Measurements from ENCODE around the gene RASGEF1C.

RASGEF1C gene

DNA sequence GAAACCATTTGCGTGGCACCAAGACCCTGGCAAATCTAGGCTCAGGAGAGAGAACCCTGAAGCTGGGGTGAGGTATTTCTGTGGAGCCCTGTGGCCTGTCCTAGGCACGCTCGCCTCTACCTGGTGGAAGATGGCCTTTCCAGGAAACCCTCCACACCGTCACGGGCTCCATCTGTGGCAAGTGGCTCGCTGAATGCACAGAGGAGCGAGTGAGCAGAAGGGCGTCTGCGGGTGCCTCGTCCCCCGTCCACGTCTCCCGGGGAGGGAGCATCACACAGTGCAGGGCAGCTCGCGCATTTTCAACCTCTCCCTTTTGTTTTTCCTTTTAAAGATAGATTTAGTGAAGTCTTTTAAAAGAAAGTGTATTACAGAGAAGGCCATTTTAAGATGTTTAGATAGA, 25.3 kb upstream of the RASGEF1C start:
- Histone ChIP-seq H4K20me1 (ENCODE audit: insufficient read depth, low read length, poor library complexity, severe bottlenecking) (no peaks in the 10 kb centered on the region), H3F3A (ENCODE audit: low read depth) (no peaks in the 10 kb centered on the region), H3K4me3 (ENCODE audit: low read length, poor library complexity, severe bottlenecking) (no peak overlapping the region), H3K9me2 (replicated peaks; ENCODE audit: low read depth, low read length) (no peaks in the 10 kb centered on the region), H3K36me3 (ENCODE audit: insufficient read depth, low read length) (no peaks in the 10 kb centered on the region), H3K79me2 (ENCODE audit: insufficient read depth, low read length) (no peaks in the 10 kb centered on the region), H3K4me2 (ENCODE audit: low read depth, low read length, poor library complexity, severe bottlenecking) (no peak overlapping the region), H3K9ac (ENCODE audit: low read depth, low read length, poor library complexity, severe bottlenecking) (no peak overlapping the region), H3K4me1 (ENCODE audit: insufficient read depth, low read length, poor library complexity, severe bottlenecking) (no peaks in the 10 kb centered on the region), H2AFZ (ENCODE audit: low read length) (no peak overlapping the region), H3K9me3 (ENCODE audit: insufficient read depth, low read depth, low read length) (no peaks in the 10 kb centered on the region), H3K27me3 (ENCODE audit: insufficient read depth, low read length, poor library complexity, severe bottlenecking) (no peaks in the 10 kb centered on the region)
- TF ChIP-seq EZH2phosphoT487 (IDR thresholded peaks at IDR 0.05; ENCODE audit: borderline replicate concordance): no peak
- TF ChIP-seq CTCF (conservative IDR thresholded peaks at IDR 0.05; ENCODE audit: low read length): no peak

DNA sequence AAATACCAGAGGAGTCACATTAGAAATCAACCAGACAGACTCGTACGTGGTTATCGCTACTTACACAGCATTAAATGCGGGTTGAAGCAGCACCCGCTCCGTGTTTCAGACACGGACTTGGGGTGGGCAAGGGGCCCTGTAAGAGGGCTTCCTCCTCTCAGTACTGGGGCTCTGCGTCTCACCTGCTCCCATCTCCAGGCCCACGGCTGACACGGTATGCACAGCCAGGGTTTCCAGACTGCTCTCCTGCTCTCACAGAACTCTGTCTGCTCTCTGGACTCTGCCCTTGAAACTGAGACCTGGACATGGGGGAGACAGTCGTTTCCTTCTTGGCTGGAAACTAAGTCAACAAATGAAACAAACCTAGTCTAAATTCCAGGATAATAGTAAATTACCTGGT, 24.7 kb upstream of the RASGEF1C start:
- no peaks in the 10 kb centered on the region for H3K9me2 ChIP-seq (replicated peaks; ENCODE audit: low read depth, low read length)
- H2AFZ ChIP-seq (ENCODE audit: low read length): no peak overlapping the region
- no peak overlapping the region for H3K4me2 ChIP-seq (ENCODE audit: low read depth, low read length, poor library complexity, severe bottlenecking)
- no peaks in the 10 kb centered on the region for H3K36me3 ChIP-seq (ENCODE audit: insufficient read depth, low read length)
- no peaks in the 10 kb centered on the region for H3K9me3 ChIP-seq (ENCODE audit: insufficient read depth, low read depth, low read length)
- no peaks in the 10 kb centered on the region for H3K4me1 ChIP-seq (ENCODE audit: insufficient read depth, low read length, poor library complexity, severe bottlenecking)
- H3K27me3 ChIP-seq (ENCODE audit: insufficient read depth, low read length, poor library complexity, severe bottlenecking): no peaks in the 10 kb centered on the region
- H3K79me2 ChIP-seq (ENCODE audit: insufficient read depth, low read length): no peaks in the 10 kb centered on the region
- H3F3A ChIP-seq (ENCODE audit: low read depth): no peaks in the 10 kb centered on the region
- no peak overlapping the region for H3K4me3 ChIP-seq (ENCODE audit: low read length, poor library complexity, severe bottlenecking)
- no peak overlapping the region for H3K9ac ChIP-seq (ENCODE audit: low read depth, low read length, poor library complexity, severe bottlenecking)
- TF ChIP-seq CTCF (conservative IDR thresholded peaks at IDR 0.05; ENCODE audit: low read length): no peak
- TF ChIP-seq EZH2phosphoT487 (IDR thresholded peaks at IDR 0.05; ENCODE audit: borderline replicate concordance): no peak
- no peaks in the 10 kb centered on the region for H4K20me1 ChIP-seq (ENCODE audit: insufficient read depth, low read length, poor library complexity, severe bottlenecking)

DNA sequence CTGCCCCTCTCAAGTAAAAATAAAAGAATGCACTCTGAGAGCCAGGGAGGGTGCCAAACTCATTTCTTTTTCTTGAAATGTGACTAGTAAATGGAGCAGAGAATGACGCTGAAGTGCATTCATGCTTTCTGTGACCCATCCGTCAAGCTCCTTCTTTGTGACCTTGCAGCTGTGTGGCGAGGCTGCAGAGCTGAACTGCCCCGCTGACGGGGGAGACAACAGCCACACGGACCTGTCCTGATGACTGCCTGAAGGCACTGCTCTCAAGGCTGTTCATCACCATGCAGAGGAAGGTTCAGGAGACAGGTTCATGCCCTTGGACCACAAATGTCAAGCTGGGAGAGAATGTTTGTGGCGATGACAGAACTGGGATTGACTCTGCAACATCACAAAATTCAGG, 21.0 kb upstream of the RASGEF1C start:
- H3K9ac ChIP-seq (ENCODE audit: low read depth, low read length, poor library complexity, severe bottlenecking): no peak overlapping the region
- no peak overlapping the region for H2AFZ ChIP-seq (ENCODE audit: low read length)
- TF ChIP-seq CTCF (conservative IDR thresholded peaks at IDR 0.05; ENCODE audit: low read length): no peak
- no peak for TF ChIP-seq EZH2phosphoT487 (IDR thresholded peaks at IDR 0.05; ENCODE audit: borderline replicate concordance)
- H3K9me3 ChIP-seq (ENCODE audit: insufficient read depth, low read depth, low read length): no peaks in the 10 kb centered on the region
- no peaks in the 10 kb centered on the region for H3K9me2 ChIP-seq (replicated peaks; ENCODE audit: low read depth, low read length)
- no peaks in the 10 kb centered on the region for H3F3A ChIP-seq (ENCODE audit: low read depth)
- no peak overlapping the region for H3K4me3 ChIP-seq (ENCODE audit: low read length, poor library complexity, severe bottlenecking)
- no peaks in the 10 kb centered on the region for H3K4me1 ChIP-seq (ENCODE audit: insufficient read depth, low read length, poor library complexity, severe bottlenecking)
- H4K20me1 ChIP-seq (ENCODE audit: insufficient read depth, low read length, poor library complexity, severe bottlenecking): no peaks in the 10 kb centered on the region
- no peaks in the 10 kb centered on the region for H3K36me3 ChIP-seq (ENCODE audit: insufficient read depth, low read length)
- H3K79me2 ChIP-seq (ENCODE audit: insufficient read depth, low read length): no peaks in the 10 kb centered on the region
- no peak overlapping the region for H3K4me2 ChIP-seq (ENCODE audit: low read depth, low read length, poor library complexity, severe bottlenecking)
- H3K27me3 ChIP-seq (ENCODE audit: insufficient read depth, low read length, poor library complexity, severe bottlenecking): no peaks in the 10 kb centered on the region
